T47D (cell line): ENCODE measurements around the gene CALML6.

Experiments
- DNase-seq, 2 experiments: peaks; one replicate each; pipeline versions ENCODE4 v3.0.0 to v3.0.0-alpha.2; 2011 to 2012; ENCODE audit warnings: low read depth in 1 of 2, low spot score in 1 of 2
- JUND ChIP-seq: IDR thresholded peaks from 2 replicates; pipeline ENCODE4 v1.6.1; 2012; ENCODE audit warnings: low read depth
- in situ Hi-C: cut with HindIII; loops from 2 replicates; pipeline ENCODE4 v1.10.0; 2016; ENCODE audit warnings: low sequenced_read_pairs, low pct_unique_long_range_greater_than_20kb

Gene CALML6

GRCh38 chr1:1940123-1940425, 25.0 kb downstream of the CALML6 start:
- in situ Hi-C loops: no loop called here
- no peak for DNase-seq
- no peak for TF ChIP-seq JUND

- TF ChIP-seq JUND: no peak
- in situ Hi-C loops: no loop called here
These were observed 26.3 kb downstream of the CALML6 start for GRCh38 chr1:1941211-1941841.

GRCh38 chr1:1941868-1942752, 27.1 kb downstream of the CALML6 start:
- no peak for TF ChIP-seq JUND
- no peak for DNase-seq
- in situ Hi-C loops: no loop called here

More at GRCh38 chr1:1941211-1941841, 26.3 kb downstream of the CALML6 start:
- no peak for DNase-seq

- TF ChIP-seq JUND: no peak
- DNase-seq: no peak
- in situ Hi-C loops: no loop called here
These were observed 27.9 kb downstream of the CALML6 start for GRCh38 chr1:1942753-1943656.

- in situ Hi-C loops: no loop called here
- DNase-seq: peak; percentile 51 to 57
- TF ChIP-seq JUND: no peak
These were observed 28.9 kb downstream of the CALML6 start for GRCh38 chr1:1943834-1944570.

- in situ Hi-C loops: no loop called here
- TF ChIP-seq JUND: no peak
- no peak for DNase-seq
These were observed 30.8 kb downstream of the CALML6 start for GRCh38 chr1:1945782-1946393.

- in situ Hi-C loops: no loop called here
- no peak for DNase-seq
- TF ChIP-seq JUND: no peak
These were observed 31.5 kb downstream of the CALML6 start for GRCh38 chr1:1946540-1946939.

- DNase-seq: peak in 1 of 2 experiments; percentile 52
- no peak for TF ChIP-seq JUND
- in situ Hi-C loops: no loop called here
These were observed 32.4 kb downstream of the CALML6 start for GRCh38 chr1:1947493-1947892.

- TF ChIP-seq JUND: no peak
- DNase-seq: no peak
- in situ Hi-C loops: no loop called here
These were observed 33.7 kb downstream of the CALML6 start for GRCh38 chr1:1948783-1949182.

GRCh38 chr1:1950940-1951339, 35.9 kb downstream of the CALML6 start:
- in situ Hi-C loops: no loop called here
- no peak for DNase-seq
- TF ChIP-seq JUND: no peak

GRCh38 chr1:1954015-1954414, 39.0 kb downstream of the CALML6 start:
- no peak for TF ChIP-seq JUND
- in situ Hi-C loops: no loop called here
- no peak for DNase-seq
